Esophagus muscularis mucosa (tissue), 4 donors: ENCODE data around the gene CSDE1.

Experiments
- EP300 ChIP-seq: sonication (generic); formaldehyde crosslinking; IDR thresholded peaks from one replicate; pipeline ENCODE4 v1.6.1; 2017; ENCODE audit warnings: antibody characterized with exemption
- POLR2A ChIP-seq: fragments of 450-650 bp; IDR thresholded peaks from one replicate; pipeline ENCODE4 v1.6.1; 2017; ENCODE audit warnings: antibody characterized with exemption, moderate library complexity, mild to moderate bottlenecking, low read depth
- POLR2AphosphoS5 ChIP-seq, 2 donors: sonication (generic); formaldehyde crosslinking; IDR thresholded peaks; one replicate each; pipeline ENCODE4 v1.6.1; 2017; ENCODE audit warnings: antibody characterized with exemption in 2 of 2
- TF ChIP-seq, protein P1 (sequence below), 3 experiments: fragments of 200-600 bp in 2 of 3; fragments of 450-650 bp in 1 of 3; sonication (generic) in 2 of 3; IDR thresholded peaks; one replicate each; pipeline ENCODE4 v1.5.1; 2017 to 2019; ENCODE audit warnings: antibody characterized with exemption in 3 of 3, mild to moderate bottlenecking in 2 of 3, moderate library complexity in 1 of 3

DNA sequence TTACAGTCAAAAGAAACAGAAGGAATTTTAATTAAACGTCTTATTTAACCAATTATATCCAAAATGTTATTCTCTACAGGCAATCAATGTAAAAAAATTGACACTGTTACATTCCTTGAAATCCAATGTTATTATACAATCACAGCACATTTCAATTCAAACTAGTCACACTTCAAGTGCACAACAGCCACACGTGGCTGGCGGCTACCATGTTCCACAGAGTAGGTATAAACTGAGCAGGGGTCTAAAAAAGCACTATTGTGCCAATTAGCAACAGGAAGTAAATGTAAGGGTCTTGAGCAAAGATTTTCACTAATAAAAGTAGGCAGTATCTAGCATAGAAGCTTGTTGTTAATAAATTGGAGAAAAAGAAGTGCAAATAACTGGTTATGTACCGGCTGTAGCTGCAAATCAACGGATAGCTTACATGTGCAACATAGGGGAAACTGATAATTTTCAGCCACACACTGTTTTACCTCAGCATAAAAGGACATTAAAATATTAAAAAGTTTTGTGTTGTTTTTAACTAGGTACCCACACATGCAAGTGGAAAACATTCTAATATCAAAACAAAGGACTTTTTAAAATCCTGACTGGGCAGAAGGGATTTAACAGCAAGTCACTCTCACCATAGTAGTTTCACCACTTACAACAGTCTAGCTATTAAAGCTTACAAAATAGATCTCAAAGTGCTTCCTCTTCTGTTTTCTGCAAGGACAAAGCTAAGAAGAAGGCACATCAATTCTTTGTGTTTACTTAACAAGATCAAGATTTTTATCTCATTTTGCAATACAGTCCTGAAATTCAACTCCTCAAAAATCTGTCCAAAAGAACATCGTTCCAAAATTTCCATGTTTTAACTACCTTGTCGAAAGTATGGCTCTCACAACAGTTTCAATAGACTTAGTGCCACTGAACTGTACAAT, 2.5 kb downstream of the CSDE1 start:
- TF ChIP-seq, protein P1, sequence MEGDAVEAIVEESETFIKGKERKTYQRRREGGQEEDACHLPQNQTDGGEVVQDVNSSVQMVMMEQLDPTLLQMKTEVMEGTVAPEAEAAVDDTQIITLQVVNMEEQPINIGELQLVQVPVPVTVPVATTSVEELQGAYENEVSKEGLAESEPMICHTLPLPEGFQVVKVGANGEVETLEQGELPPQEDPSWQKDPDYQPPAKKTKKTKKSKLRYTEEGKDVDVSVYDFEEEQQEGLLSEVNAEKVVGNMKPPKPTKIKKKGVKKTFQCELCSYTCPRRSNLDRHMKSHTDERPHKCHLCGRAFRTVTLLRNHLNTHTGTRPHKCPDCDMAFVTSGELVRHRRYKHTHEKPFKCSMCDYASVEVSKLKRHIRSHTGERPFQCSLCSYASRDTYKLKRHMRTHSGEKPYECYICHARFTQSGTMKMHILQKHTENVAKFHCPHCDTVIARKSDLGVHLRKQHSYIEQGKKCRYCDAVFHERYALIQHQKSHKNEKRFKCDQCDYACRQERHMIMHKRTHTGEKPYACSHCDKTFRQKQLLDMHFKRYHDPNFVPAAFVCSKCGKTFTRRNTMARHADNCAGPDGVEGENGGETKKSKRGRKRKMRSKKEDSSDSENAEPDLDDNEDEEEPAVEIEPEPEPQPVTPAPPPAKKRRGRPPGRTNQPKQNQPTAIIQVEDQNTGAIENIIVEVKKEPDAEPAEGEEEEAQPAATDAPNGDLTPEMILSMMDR (IDR thresholded peaks at IDR 0.05) = no peak
- TF ChIP-seq EP300 = no peak
- no peak for TF ChIP-seq POLR2A
- no peak for TF ChIP-seq POLR2AphosphoS5 (IDR thresholded peaks at IDR 0.05)
